Stomach (tissue), 9 donors: ENCODE measurements around the gene KCTD3. TPM values are rescaled to one million over a fixed set of nuclear protein-coding genes. Genes with fewer than 3 reads are reported as not detected.

Source experiments
- DNase-seq, 2 donors: peaks; one replicate each; pipeline versions ENCODE4 v3.0.0 to v3.0.0-alpha.2; 2013 to 2019
- H3K27ac ChIP-seq, 5 donors: fragments of 200-600 bp in 4 of 5; sonication (generic) in 4 of 5; one replicate each; pipeline ENCODE4 v1.5.1; 2013 to 2019; ENCODE audit warnings: mild to moderate bottlenecking in 1 of 5, moderate library complexity in 1 of 5
- H3K27me3 ChIP-seq, 3 donors: fragments of 200-600 bp; sonication (generic); one replicate each; pipeline ENCODE4 v1.5.1; 2017 to 2019; ENCODE audit warnings: mixed run types in 1 of 3
- H3K36me3 ChIP-seq, 4 donors: fragments of 200-600 bp; sonication (generic); 1 replicate in 3 of 4; 2 replicates in 1 of 4; pipeline ENCODE4 v1.5.1; 2016 to 2019
- H3K4me1 ChIP-seq, 4 donors: fragments of 200-600 bp; sonication (generic); one replicate each; pipeline ENCODE4 v1.5.1; 2016 to 2019
- H3K4me3 ChIP-seq, 4 donors: fragments of 200-600 bp; sonication (generic) in 3 of 4; one replicate each; pipeline ENCODE4 v1.5.1; 2016 to 2019; ENCODE audit warnings: mild to moderate bottlenecking in 1 of 4
- H3K9me3 ChIP-seq, 4 donors: fragments of 200-600 bp; sonication (generic); one replicate each; pipeline ENCODE4 v1.5.1; 2016 to 2019
- EP300 ChIP-seq: sonication (generic); formaldehyde crosslinking; IDR thresholded peaks from one replicate; pipeline ENCODE4 v1.6.1; 2017; ENCODE audit warnings: antibody characterized with exemption
- POLR2A ChIP-seq, 4 donors: fragments of 450-650 bp; IDR thresholded peaks; one replicate each; pipeline ENCODE4 v1.6.1; 2016; ENCODE audit warnings: antibody characterized with exemption in 4 of 4, control low read depth in 2 of 4, mild to moderate bottlenecking in 1 of 4, moderate library complexity in 1 of 4
- POLR2AphosphoS5 ChIP-seq, 3 donors: sonication (generic); formaldehyde crosslinking; IDR thresholded peaks; one replicate each; pipeline ENCODE4 v1.6.1; 2016; ENCODE audit warnings: antibody characterized with exemption in 3 of 3
- WGBS, 5 donors: extraction: QIAGEN DNeasy Blood & Tissue Kit in 3 of 5; methylation state at CpG; one replicate each; pipeline versions ENCODE4 v1.1.5 to v1.1.7; 2013 to 2018; 5-methylcytosine and 5-hydroxymethylcytosine counted together
- intact Hi-C: fragments of 100-400 bp; cut with DNase I; formaldehyde crosslinking; loops from one replicate; pipeline ENCODE4 v1.15.1; 2023; ENCODE audit warnings: low total_unique reads
- polyA plus RNA-seq, 3 donors: library from polyadenylated mRNA; stranded (reverse); fragments of 200-250 nt; gene quantifications; one replicate each; pipeline ENCODE4 v1.2.3, GENCODE V29; 2013
- total RNA-seq, 5 donors: library from RNA; depleted of rRNA; stranded (reverse); fragments of >200 nt; gene quantifications; one replicate each; pipeline versions ENCODE4 v1.1.0 to v1.2.3, GENCODE V29; 2014 to 2016
- TF ChIP-seq, protein P1 (sequence below), 7 experiments: fragments of 450-650 bp in 4 of 7; fragments of 200-600 bp in 3 of 7; sonication (generic) in 3 of 7; IDR thresholded peaks; one replicate each; pipeline ENCODE4 v1.5.1; 2016 to 2019; ENCODE audit warnings: antibody characterized with exemption in 7 of 7, control low read depth in 2 of 7, mild to moderate bottlenecking in 1 of 7
- donor health status: healthy with polysubstance abuse.
- donor health status: Bipolar disorder and iron deficiency.
- donor health status: healthy.

The KCTD3 gene
- total and polyA plus RNA-seq, 8 donors = 19.4 to 156 (median 33.4) TPM

DNA sequence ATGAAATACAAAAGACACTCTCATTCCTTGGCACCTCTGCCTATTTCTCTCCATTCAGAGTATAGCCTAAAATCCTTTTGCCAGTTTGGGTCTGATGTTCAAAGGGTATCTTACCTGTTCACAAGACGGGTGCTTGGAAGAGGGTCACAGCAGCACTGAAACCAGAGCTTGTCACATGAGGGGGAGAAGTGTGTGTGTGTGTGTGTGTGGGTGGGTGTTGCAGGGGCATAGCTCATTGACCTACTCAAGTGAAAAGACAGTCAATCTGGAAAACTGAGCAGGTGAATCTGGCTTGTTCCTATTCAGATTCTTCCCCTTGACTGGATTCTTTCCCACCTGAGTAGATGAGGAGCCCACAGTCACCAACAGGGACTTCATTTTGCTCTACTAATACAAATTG, 63.9 kb downstream of the KCTD3 start:
- Histone ChIP-seq H3K36me3 (no peaks in the 10 kb centered on the region), H3K9me3 (no peaks in the 10 kb centered on the region), H3K27ac (no peak overlapping the region), H3K27me3 (no peaks in the 10 kb centered on the region), H3K4me3 (no peak overlapping the region), H3K4me1 (peaks cover 0 to 17% (median 8%) of the 10 kb centered on the region in 4 donors)
- WGBS, 5 donors = 68 to 86% (median 73%) methylated on average over 1 of the region's 1 CpG
- no peak for TF ChIP-seq POLR2AphosphoS5 (IDR thresholded peaks at IDR 0.05)
- TF ChIP-seq, protein P1, sequence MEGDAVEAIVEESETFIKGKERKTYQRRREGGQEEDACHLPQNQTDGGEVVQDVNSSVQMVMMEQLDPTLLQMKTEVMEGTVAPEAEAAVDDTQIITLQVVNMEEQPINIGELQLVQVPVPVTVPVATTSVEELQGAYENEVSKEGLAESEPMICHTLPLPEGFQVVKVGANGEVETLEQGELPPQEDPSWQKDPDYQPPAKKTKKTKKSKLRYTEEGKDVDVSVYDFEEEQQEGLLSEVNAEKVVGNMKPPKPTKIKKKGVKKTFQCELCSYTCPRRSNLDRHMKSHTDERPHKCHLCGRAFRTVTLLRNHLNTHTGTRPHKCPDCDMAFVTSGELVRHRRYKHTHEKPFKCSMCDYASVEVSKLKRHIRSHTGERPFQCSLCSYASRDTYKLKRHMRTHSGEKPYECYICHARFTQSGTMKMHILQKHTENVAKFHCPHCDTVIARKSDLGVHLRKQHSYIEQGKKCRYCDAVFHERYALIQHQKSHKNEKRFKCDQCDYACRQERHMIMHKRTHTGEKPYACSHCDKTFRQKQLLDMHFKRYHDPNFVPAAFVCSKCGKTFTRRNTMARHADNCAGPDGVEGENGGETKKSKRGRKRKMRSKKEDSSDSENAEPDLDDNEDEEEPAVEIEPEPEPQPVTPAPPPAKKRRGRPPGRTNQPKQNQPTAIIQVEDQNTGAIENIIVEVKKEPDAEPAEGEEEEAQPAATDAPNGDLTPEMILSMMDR (IDR thresholded peaks at IDR 0.05) = no peak
- no peak for TF ChIP-seq POLR2A (IDR thresholded peaks at IDR 0.05)
- TF ChIP-seq EP300 = no peak
- intact Hi-C loops = no loop called here
- DNase-seq = no peak

DNA sequence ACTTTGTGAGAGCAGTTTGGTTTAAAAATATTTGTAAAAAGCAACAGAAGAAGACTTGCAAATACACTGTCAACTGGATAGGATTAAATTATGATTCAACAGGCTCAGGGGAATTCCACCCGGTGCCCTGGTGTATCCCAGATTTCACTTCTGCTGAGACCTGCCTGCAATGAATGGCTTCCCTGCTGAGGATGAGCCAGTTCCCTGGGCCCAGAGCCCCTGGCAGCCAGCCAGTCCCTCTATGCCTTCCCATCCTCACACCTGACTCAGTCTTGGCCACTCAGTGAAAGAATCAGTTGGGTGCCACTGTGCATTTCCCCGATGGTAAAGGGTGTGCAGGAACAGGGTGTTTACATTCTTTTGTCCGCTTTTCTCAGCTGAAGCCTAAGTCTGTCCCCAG, 64.4 kb downstream of the KCTD3 start:
- intact Hi-C loops = no loop called here
- 26 to 35% (median 33%) methylated on average over 3 of the region's 3 CpGs for WGBS, 5 donors
- H3K36me3 ChIP-seq = no peaks in the 10 kb centered on the region
- H3K4me3 ChIP-seq = no peak overlapping the region
- no peaks in the 10 kb centered on the region for H3K27me3 ChIP-seq
- no peak for TF ChIP-seq EP300
- H3K27ac ChIP-seq = no peak overlapping the region
- H3K4me1 ChIP-seq = peaks cover 0 to 21% (median 12%) of the 10 kb centered on the region in 4 donors
- peak in 1 of 2 donors; percentile 17 for DNase-seq
- H3K9me3 ChIP-seq = no peaks in the 10 kb centered on the region

DNA sequence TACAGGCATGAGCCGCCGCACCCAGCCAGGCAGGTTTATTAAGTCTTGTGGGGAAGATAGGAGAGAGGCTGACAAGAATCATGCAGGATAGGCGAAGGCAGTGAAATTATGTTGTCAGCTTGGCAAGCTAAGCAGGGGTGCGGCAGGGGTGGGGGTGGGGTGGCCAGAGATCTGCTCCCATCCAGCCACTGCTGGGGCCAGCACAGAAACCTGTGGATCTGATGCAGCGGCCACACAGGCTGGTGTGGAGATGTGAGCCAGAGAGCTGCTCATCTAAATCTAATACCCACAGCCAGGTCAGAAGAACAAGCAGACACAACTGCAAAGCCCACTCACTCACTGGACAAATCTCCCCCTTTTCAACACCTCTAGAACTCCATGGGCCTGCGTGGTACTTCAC, 68.7 kb downstream of the KCTD3 start:
- Histone ChIP-seq H3K27ac (peak overlapping the region in 3 of 5 donors; percentile 71 to 77 (median 74)), H3K27me3 (no peaks in the 10 kb centered on the region), H3K4me1 (peaks cover 9 to 31% (median 21%) of the 10 kb centered on the region in 4 donors), H3K9me3 (no peaks in the 10 kb centered on the region), H3K36me3 (no peaks in the 10 kb centered on the region), H3K4me3 (no peak overlapping the region)
- intact Hi-C loops = no loop called here
- peak in 1 of 2 donors; percentile 12 for DNase-seq
- 68 to 85% (median 76%) methylated on average over 6 of the region's 6 CpGs for WGBS, 5 donors
- TF ChIP-seq, protein P1 (IDR thresholded peaks at IDR 0.05) = no peak
- TF ChIP-seq EP300 (no peak), POLR2A (IDR thresholded peaks at IDR 0.05) (no peak), POLR2AphosphoS5 (IDR thresholded peaks at IDR 0.05) (no peak)

DNA sequence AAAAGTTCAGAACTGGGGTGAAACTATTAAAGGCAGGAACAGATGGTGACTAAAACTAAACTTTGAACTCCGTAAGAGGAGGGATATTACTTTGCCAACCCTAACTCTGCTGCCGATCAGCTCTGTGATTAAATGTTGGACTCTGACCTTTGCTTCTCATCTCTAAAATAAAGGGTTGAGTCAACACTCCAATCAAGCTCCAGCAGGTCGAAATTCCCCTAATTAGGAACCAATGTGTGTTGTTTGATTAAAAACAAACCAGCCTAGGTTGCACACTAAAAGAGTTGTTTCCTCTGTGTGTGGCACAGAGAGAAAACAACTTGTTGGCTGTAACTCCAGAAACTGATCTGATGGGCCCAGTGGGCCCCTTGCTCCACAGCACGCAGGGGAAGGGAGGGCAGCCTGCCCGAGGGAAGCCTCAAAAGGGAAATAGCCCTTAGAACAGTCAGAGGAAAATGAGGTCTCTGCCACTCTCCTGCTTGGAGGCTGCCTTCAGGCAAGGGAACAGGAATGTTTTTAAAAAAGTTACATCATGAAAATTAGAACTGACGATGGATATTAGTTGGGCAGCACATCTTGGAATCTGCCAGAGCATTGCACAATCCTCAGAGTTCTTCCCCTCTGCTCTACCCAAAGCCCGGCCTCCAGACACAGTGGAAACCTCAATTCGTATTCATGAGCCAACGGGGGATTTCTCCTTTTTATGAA, 69.3 kb downstream of the KCTD3 start:
- H3K4me3 ChIP-seq = peak overlapping the region in 2 of 4 donors; percentile 9 to 13
- DNase-seq = peak in 1 of 2 donors; percentile 16
- 40 to 50% (median 42%) methylated on average over 9 of the region's 9 CpGs for WGBS, 5 donors
- intact Hi-C loops = no loop called here
- H3K9me3 ChIP-seq = no peaks in the 10 kb centered on the region
- peaks cover 9 to 26% (median 20%) of the 10 kb centered on the region in 4 donors for H3K4me1 ChIP-seq
- H3K27ac ChIP-seq = peak overlapping the region in 4 of 5 donors; percentile 34 to 77 (median 72)
- TF ChIP-seq POLR2AphosphoS5 (IDR thresholded peaks at IDR 0.05) (no peak), EP300 (no peak), POLR2A (IDR thresholded peaks at IDR 0.05) (no peak)
- TF ChIP-seq, protein P1 (IDR thresholded peaks at IDR 0.05) = no peak
- no peaks in the 10 kb centered on the region for H3K36me3 ChIP-seq
- no peaks in the 10 kb centered on the region for H3K27me3 ChIP-seq

DNA sequence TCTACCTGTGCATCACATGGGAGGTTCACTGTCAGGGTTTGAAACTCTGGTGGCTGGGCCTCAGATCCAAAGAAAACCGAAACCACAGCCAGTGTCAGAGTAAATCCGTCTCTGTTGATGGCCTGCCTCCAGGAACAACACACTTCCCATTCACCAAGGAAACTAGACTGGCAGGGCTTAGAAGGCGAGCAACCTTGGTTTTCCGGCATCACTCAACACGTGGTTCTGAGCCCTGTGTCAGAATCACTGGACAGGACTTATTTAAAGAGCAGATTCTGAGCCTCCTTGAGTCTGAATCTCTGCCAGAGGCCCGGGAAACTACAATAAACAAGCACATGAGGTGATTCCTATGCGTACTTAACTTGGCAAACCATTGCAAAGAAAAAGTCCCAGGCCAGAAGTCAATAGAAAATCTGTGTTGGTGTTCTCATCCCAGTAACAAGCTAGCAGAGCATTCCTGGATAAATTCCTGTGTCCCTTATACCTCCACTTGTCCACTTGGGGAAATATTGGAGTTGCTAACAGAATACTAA, 70.0 kb downstream of the KCTD3 start:
- peak overlapping the region in 2 of 4 donors; percentile 9 to 13 for H3K4me3 ChIP-seq
- H3K36me3 ChIP-seq = no peaks in the 10 kb centered on the region
- H3K27me3 ChIP-seq = no peaks in the 10 kb centered on the region
- 23 to 28% (median 27%) methylated on average over 7 of the region's 7 CpGs for WGBS, 5 donors
- H3K27ac ChIP-seq = peak overlapping the region in 4 of 5 donors; percentile 34 to 77 (median 72)
- TF ChIP-seq, protein P1 (IDR thresholded peaks at IDR 0.05) = no peak
- TF ChIP-seq POLR2A (IDR thresholded peaks at IDR 0.05) (no peak), EP300 (no peak), POLR2AphosphoS5 (IDR thresholded peaks at IDR 0.05) (no peak)
- intact Hi-C loops = no loop called here
- DNase-seq = peak; percentile 30 to 52
- no peaks in the 10 kb centered on the region for H3K9me3 ChIP-seq
- H3K4me1 ChIP-seq = peaks cover 9 to 19% (median 14%) of the 10 kb centered on the region in 4 donors
